GM06990 (cell line): ENCODE data around the gene ADAMTS6.

ENCODE experiments used
- DNase-seq: peaks from one replicate; pipeline ENCODE4 v3.0.0-alpha.2; 2011; ENCODE audit not compliant: insufficient read length; ENCODE audit errors: extremely low read depth
- H3K27me3 ChIP-seq: replicated peaks from 2 replicates; pipeline ENCODE4 v1.6.0; 2011; ENCODE audit warnings: low read length; ENCODE audit not compliant: control insufficient read depth, insufficient read depth
- H3K36me3 ChIP-seq: 2 replicates; pipeline ENCODE4 v1.5.1; 2011; ENCODE audit warnings: low read length; ENCODE audit not compliant: control insufficient read depth, insufficient read depth
- H3K4me3 ChIP-seq: replicated peaks from 2 replicates; pipeline ENCODE4 v1.5.1; 2011; ENCODE audit warnings: low read depth, mild to moderate bottlenecking, control low read depth, low read length
- CTCF ChIP-seq: IDR thresholded peaks from 2 replicates; pipeline ENCODE4 v1.5.1; 2011; ENCODE audit warnings: low read length, control low read depth, mild to moderate bottlenecking, inconsistent platforms; ENCODE audit not compliant: insufficient read depth, poor library complexity, severe bottlenecking

Gene ADAMTS6

GRCh38 chr5:65172486-65173129 lies 309.1 kb downstream of the ADAMTS6 start:
- Histone ChIP-seq H3K4me3 (no peak overlapping the region), H3K27me3 (no peaks in the 10 kb centered on the region), H3K36me3 (no peaks in the 10 kb centered on the region)
- DNase-seq = peak; percentile 42
- TF ChIP-seq CTCF = no peak

GRCh38 chr5:65171645-65172044 lies 310.1 kb downstream of the ADAMTS6 start:
- TF ChIP-seq CTCF = no peak
- Histone ChIP-seq H3K27me3 (no peaks in the 10 kb centered on the region), H3K4me3 (no peak overlapping the region), H3K36me3 (no peaks in the 10 kb centered on the region)
- no peak for DNase-seq

- no peaks in the 10 kb centered on the region for H3K36me3 ChIP-seq
- no peak for TF ChIP-seq CTCF
- no peaks in the 10 kb centered on the region for H3K27me3 ChIP-seq
- H3K4me3 ChIP-seq = no peak overlapping the region
- DNase-seq = no peak
Observed at GRCh38 chr5:65163698-65164097, 318.0 kb downstream of the ADAMTS6 start.

DNA sequence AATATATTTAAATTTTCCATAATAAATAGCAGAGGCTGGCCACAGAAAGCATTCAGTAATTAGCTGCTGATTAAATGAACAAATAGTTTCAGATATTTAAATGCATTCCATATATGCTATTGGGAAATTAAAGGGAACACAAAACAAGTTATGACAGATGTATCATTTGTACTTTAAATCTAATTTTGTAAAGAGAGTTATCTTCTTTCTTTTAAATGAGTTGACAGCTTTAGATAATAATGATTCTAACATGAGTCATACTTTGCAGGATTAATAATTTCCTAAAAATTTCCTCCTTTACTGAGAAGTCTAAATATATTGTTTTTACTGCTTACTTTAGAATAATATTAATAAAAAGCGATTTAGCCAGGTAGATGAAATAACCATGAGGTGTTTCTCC lies 320.1 kb downstream of the ADAMTS6 start:
- no peak for TF ChIP-seq CTCF
- no peak for DNase-seq
- Histone ChIP-seq H3K4me3 (no peak overlapping the region), H3K36me3 (no peaks in the 10 kb centered on the region), H3K27me3 (no peaks in the 10 kb centered on the region)

GRCh38 chr5:65157906-65158603 lies 323.7 kb downstream of the ADAMTS6 start:
- Histone ChIP-seq H3K27me3 (no peaks in the 10 kb centered on the region), H3K4me3 (no peak overlapping the region), H3K36me3 (no peaks in the 10 kb centered on the region)
- DNase-seq = no peak
- TF ChIP-seq CTCF = no peak

- Histone ChIP-seq H3K36me3 (no peaks in the 10 kb centered on the region), H3K4me3 (no peak overlapping the region), H3K27me3 (no peaks in the 10 kb centered on the region)
- no peak for TF ChIP-seq CTCF
- DNase-seq = no peak
Observed at GRCh38 chr5:65156933-65157332, 324.8 kb downstream of the ADAMTS6 start.
